IMR-90 (cell line): ENCODE measurements around the gene HNRNPR. TPM values are rescaled to one million over a fixed set of nuclear protein-coding genes. Genes with fewer than 3 reads are reported as not detected.

Experiments used
- ATAC-seq: fragments of 200-7000 bp; cut with Tn5 transposase; 2 replicates; pipeline ENCODE4 v1.9.1; 2020; ENCODE audit warnings: low read depth, mild to moderate bottlenecking, moderate library complexity
- BruUV-seq: library from RNA; stranded (reverse); fragments of 400-500 nt; replicated peaks from 2 replicates; lab custom pipeline; 2021; lab: Mats Ljungman, UMichigan
- CTCF ChIA-PET: fragments of 300-600 bp; formaldehyde crosslinking; extraction: SDS; loops from one replicate; lab custom pipeline; 2021; ENCODE audit warnings: antibody characterized with exemption; lab: Yijun Ruan, JAX
- POLR2A ChIA-PET: fragments of 300-600 bp; sonication (Branson Sonifier 250); formaldehyde crosslinking; loops from one replicate; lab custom pipeline; 2022; ENCODE audit warnings: antibody characterized with exemption; ENCODE audit not compliant: unreplicated experiment; lab: Charles Lee
- DNase-seq: peaks from one replicate; pipeline ENCODE4 v3.0.0; 2013
- H2AFZ ChIP-seq: replicated peaks from 2 replicates; pipeline ENCODE3; 2013; ENCODE audit warnings: low read length, mild to moderate bottlenecking; ENCODE audit not compliant: poor library complexity
- H2AK5ac ChIP-seq: 2 replicates; pipeline ENCODE4 v1.6.1; 2013; ENCODE audit warnings: low read depth, low read length, inconsistent platforms
- H2AK9ac ChIP-seq: replicated peaks from 2 replicates; pipeline ENCODE3; 2013; ENCODE audit warnings: mild to moderate bottlenecking, low read depth, low read length, moderate library complexity; ENCODE audit not compliant: poor library complexity
- H2BK120ac ChIP-seq: 2 replicates; pipeline ENCODE4 v1.6.1; 2013; ENCODE audit warnings: low read depth, low read length, inconsistent platforms
- H2BK15ac ChIP-seq: 3 replicates; pipeline ENCODE4 v1.6.1; 2013; ENCODE audit warnings: low read depth, low read length, inconsistent platforms
- H2BK20ac ChIP-seq: 2 replicates; pipeline ENCODE4 v1.6.1; 2013; ENCODE audit warnings: low read depth, mild to moderate bottlenecking, inconsistent platforms, low read length, moderate library complexity
- H2BK5ac ChIP-seq: 2 replicates; pipeline ENCODE4 v1.6.1; 2013; ENCODE audit warnings: mild to moderate bottlenecking, low read depth, low read length, inconsistent platforms; ENCODE audit not compliant: poor library complexity, severe bottlenecking
- H3K14ac ChIP-seq: replicated peaks from 2 replicates; pipeline ENCODE4 v1.6.1; 2013; ENCODE audit warnings: low read depth, low read length, inconsistent platforms
- H3K18ac ChIP-seq: 2 replicates; pipeline ENCODE4 v1.6.1; 2013; ENCODE audit warnings: low read depth, low read length, control low read depth
- H3K23ac ChIP-seq: 2 replicates; pipeline ENCODE4 v1.6.1; 2013; ENCODE audit warnings: low read depth, low read length, inconsistent platforms
- H3K27ac ChIP-seq: 2 replicates; pipeline ENCODE4 v1.5.1; 2013; ENCODE audit warnings: mild to moderate bottlenecking, control low read depth, low read length; ENCODE audit not compliant: insufficient read depth
- H3K27me3 ChIP-seq: 2 replicates; pipeline ENCODE4 v1.6.1; 2013; ENCODE audit warnings: low read length; ENCODE audit not compliant: control insufficient read depth, insufficient read depth
- H3K36me3 ChIP-seq: 2 replicates; pipeline ENCODE4 v1.6.1; 2013; ENCODE audit warnings: low read length, mixed read lengths; ENCODE audit not compliant: control insufficient read depth, insufficient read depth
- H3K4ac ChIP-seq: 2 replicates; pipeline ENCODE4 v1.6.1; 2013; ENCODE audit warnings: low read depth, low read length, inconsistent platforms
- H3K4me1 ChIP-seq: 2 replicates; pipeline ENCODE4 v1.6.1; 2013; ENCODE audit warnings: low read length, mixed read lengths; ENCODE audit not compliant: control insufficient read depth, insufficient read depth
- H3K4me2 ChIP-seq: 2 replicates; pipeline ENCODE4 v1.6.1; 2013; ENCODE audit warnings: low read depth, mild to moderate bottlenecking, control low read depth, low read length, moderate library complexity
- H3K4me3 ChIP-seq: 2 replicates; pipeline ENCODE4 v1.5.1; 2013; ENCODE audit warnings: low read depth, mild to moderate bottlenecking, control low read depth, low read length, moderate library complexity; ENCODE audit not compliant: insufficient read depth
- H3K56ac ChIP-seq: 2 replicates; pipeline ENCODE4 v1.6.1; 2013; ENCODE audit warnings: low read length, inconsistent platforms; ENCODE audit not compliant: insufficient read depth; ENCODE audit errors: extremely low read depth
- H3K79me1 ChIP-seq, 2 experiments: 2 replicates each; pipeline ENCODE4 v1.6.1; 2013; ENCODE audit warnings: low read length in 2 of 2, inconsistent platforms in 1 of 2, low read depth in 1 of 2
- H3K9ac ChIP-seq: 2 replicates; pipeline ENCODE4 v1.6.1; 2013; ENCODE audit warnings: low read depth, low read length, control low read depth
- H3K9me1 ChIP-seq: 2 replicates; pipeline ENCODE4 v1.6.1; 2013; ENCODE audit warnings: low read length, inconsistent platforms; ENCODE audit not compliant: insufficient read depth
- H3K9me3 ChIP-seq: 2 replicates; pipeline ENCODE4 v1.6.1; 2013; ENCODE audit warnings: low read length; ENCODE audit not compliant: control insufficient read depth, insufficient read depth
- H4K20me1 ChIP-seq: 2 replicates; pipeline ENCODE4 v1.6.1; 2013; ENCODE audit warnings: low read length, inconsistent platforms; ENCODE audit not compliant: insufficient read depth
- H4K5ac ChIP-seq: 2 replicates; pipeline ENCODE4 v1.6.1; 2013; ENCODE audit warnings: mild to moderate bottlenecking, low read depth, low read length, control low read depth
- H4K8ac ChIP-seq, 2 experiments: 2 replicates each; pipeline ENCODE4 v1.6.1; 2013; ENCODE audit warnings: low read depth in 2 of 2, low read length in 2 of 2, control low read depth in 1 of 2, inconsistent platforms in 1 of 2
- H4K91ac ChIP-seq: 2 replicates; pipeline ENCODE4 v1.6.1; 2013; ENCODE audit warnings: low read depth, low read length, inconsistent platforms; ENCODE audit not compliant: insufficient read depth
- BHLHE40 ChIP-seq: fragments of 150-350 bp; IDR thresholded peaks from 2 replicates; pipeline ENCODE4 v1.6.1; 2016; ENCODE audit warnings: mild to moderate bottlenecking, low read depth, low read length
- FOS ChIP-seq: fragments of 150-350 bp; IDR thresholded peaks from 2 replicates; pipeline ENCODE4 v1.6.1; 2016; ENCODE audit warnings: low read depth, low read length
- POLR2A ChIP-seq: IDR thresholded peaks from 2 replicates; pipeline ENCODE4 v1.6.1; 2012; ENCODE audit warnings: mild to moderate bottlenecking, low read depth, low read length
- RAD21 ChIP-seq: IDR thresholded peaks from 2 replicates; pipeline ENCODE4 v1.6.1; 2012; ENCODE audit warnings: low read length, improper control_type of control experiment
- WGBS, 2 experiments: methylation state at CpG; one replicate each; pipeline versions ENCODE4 v1.1.5 to v1.1.7; 2013; ENCODE audit warnings: missing lambda C conversion rate in 2 of 2; ENCODE audit not compliant: insufficient read length in 1 of 2; ENCODE audit errors: extremely low coverage in 2 of 2; 5-methylcytosine and 5-hydroxymethylcytosine counted together
- dilution Hi-C: fragments of 300-500 bp; cut with HindIII; formaldehyde crosslinking; loops from one replicate; pipeline ENCODE4 v1.14.3; 2018; ENCODE audit warnings: low sequenced_read_pairs; ENCODE audit not compliant: unreplicated experiment
- in situ Hi-C: fragments of 300-500 bp; cut with MboI; formaldehyde crosslinking; loops from 3 replicates; pipeline ENCODE4 v1.14.3; 2019; ENCODE audit warnings: low sequenced_read_pairs, inconsistent platforms, mixed read lengths
- intact Hi-C: fragments of 100-400 bp; cut with micrococcal nuclease; formaldehyde crosslinking; loops from 2 replicates; pipeline ENCODE4 v1.10.0; 2022
- polyA plus RNA-seq, 3 experiments: library from polyadenylated mRNA; depleted of rRNA; stranded (reverse); fragments of >200 nt; gene quantifications; 2 replicates each; pipeline ENCODE4 v1.2.3, GENCODE V29; 2012; ENCODE audit warnings: low replicate concordance in 1 of 3
- total RNA-seq: library from RNA; depleted of rRNA; stranded (reverse); fragments of >200 nt; gene quantifications from 2 replicates; pipeline ENCODE4 v1.2.3, GENCODE V29; 2012

The HNRNPR gene
- total and polyA plus RNA-seq, 2 of the 4 experiments (the other 2 are of a cell fraction): 99.7 to 111 TPM

DNA sequence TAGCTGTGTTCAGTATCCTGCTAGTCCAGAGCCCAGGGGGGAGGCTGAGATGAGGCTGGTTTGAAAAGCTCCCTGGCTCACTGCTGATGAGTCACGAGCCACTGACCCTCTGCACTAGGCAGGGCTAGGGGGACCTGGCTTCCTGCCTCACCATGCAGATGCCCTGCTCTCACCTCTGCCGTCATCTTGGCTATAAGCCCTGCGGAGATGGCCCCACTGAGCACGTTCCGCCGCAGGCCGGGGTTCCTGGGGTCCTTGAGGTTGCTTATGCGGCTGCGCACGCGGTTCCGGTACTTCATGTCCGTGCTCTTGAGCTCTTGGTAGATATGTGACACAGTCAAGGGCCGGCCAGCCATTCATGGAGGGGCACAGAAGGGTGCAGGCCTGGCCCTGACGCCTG, 49.6 kb upstream of the HNRNPR start:
- Histone ChIP-seq H3K27me3 (no peaks in the 10 kb centered on the region), H3K23ac (no peak overlapping the region), H3K14ac (no peak overlapping the region), H3K18ac (no peak overlapping the region), H3K36me3 (no peaks in the 10 kb centered on the region), H4K8ac (peak overlapping the region in 1 of 2 experiments; percentile 68; a peak in 1 of 4 replicates), H2AK9ac (no peak overlapping the region), H2BK120ac (peak overlapping the region; percentile 70), H3K27ac (peak overlapping the region; percentile 68; the same call in 1 of the 2 replicates), H4K20me1 (0 out of 2 replicates have a peak, but pooled peaks cover 7% of the 10 kb centered on the region), H3K4me2 (no peak overlapping the region), H4K5ac (no peak overlapping the region), H3K4ac (peak overlapping the region; percentile 64; the same call in 1 of the 2 replicates), H3K4me1 (peaks cover 17% of the 10 kb centered on the region), H2BK20ac (peak overlapping the region; percentile 35; the same call in 1 of the 2 replicates), H2AFZ (peak overlapping the region; percentile 34), H3K9me3 (no peaks in the 10 kb centered on the region), H3K4me3 (no peak overlapping the region), H2BK5ac (peak overlapping the region; percentile 42), H2BK15ac (peak overlapping the region; percentile 15; the same call in 1 of the 3 replicates), H4K91ac (peak overlapping the region; percentile 46; the same call in 1 of the 2 replicates), H3K79me1 (peaks cover 0 to 15% of the 10 kb centered on the region in 2 experiments; a peak in 2 of 4 replicates), H3K9me1 (peaks cover 27% of the 10 kb centered on the region), H2AK5ac (peak overlapping the region; percentile 50; the same call in 1 of the 2 replicates), H3K56ac (no peak overlapping the region), H3K9ac (no peak overlapping the region)
- peak; percentile 86 for ATAC-seq
- WGBS, 2 experiments: 92% methylated on average over 7 of the region's 15 CpGs; no CpG with 5 or more reads in 1 of the 2 experiments
- no TSS peak for BruUV-seq
- CTCF ChIA-PET: interaction anchor here (2.8 kb wide), 1 partner anchor 10 kb away, joined by 16 read pairs; no protein-coding TSS in a partner anchor
- POLR2A ChIA-PET: interaction anchor here (0.7 kb wide), 1 partner anchor 49 kb away, joined by 4 read pairs; the partner anchor contains the start of gene HNRNPR
- in situ Hi-C loops (no loop called here), dilution Hi-C loops (no loop called here), intact Hi-C loops (no loop called here)
- TF ChIP-seq POLR2A (no peak), BHLHE40 (peak; percentile 24; the same call in 1 of the 2 replicates), FOS (peak; percentile 61; the same call in 1 of the 2 replicates), RAD21 (0 out of 2 replicates have a peak, but pooled peaks have one; percentile 7)
- peak; percentile 76 for DNase-seq
